Kidney glomerular epithelial cell (primary cell): ENCODE data around the gene MATN3.
"Not testable (repeated sequence)": the region's sequence is repeated elsewhere in the genome, so short reads cannot be mapped to it uniquely, and the experiment has no call there.

Experiments
- DNase-seq: peaks from one replicate; lab custom pipeline; 2025; lab: John Stamatoyannopoulos, UW

The MATN3 gene, protein sequence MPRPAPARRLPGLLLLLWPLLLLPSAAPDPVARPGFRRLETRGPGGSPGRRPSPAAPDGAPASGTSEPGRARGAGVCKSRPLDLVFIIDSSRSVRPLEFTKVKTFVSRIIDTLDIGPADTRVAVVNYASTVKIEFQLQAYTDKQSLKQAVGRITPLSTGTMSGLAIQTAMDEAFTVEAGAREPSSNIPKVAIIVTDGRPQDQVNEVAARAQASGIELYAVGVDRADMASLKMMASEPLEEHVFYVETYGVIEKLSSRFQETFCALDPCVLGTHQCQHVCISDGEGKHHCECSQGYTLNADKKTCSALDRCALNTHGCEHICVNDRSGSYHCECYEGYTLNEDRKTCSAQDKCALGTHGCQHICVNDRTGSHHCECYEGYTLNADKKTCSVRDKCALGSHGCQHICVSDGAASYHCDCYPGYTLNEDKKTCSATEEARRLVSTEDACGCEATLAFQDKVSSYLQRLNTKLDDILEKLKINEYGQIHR

DNA sequence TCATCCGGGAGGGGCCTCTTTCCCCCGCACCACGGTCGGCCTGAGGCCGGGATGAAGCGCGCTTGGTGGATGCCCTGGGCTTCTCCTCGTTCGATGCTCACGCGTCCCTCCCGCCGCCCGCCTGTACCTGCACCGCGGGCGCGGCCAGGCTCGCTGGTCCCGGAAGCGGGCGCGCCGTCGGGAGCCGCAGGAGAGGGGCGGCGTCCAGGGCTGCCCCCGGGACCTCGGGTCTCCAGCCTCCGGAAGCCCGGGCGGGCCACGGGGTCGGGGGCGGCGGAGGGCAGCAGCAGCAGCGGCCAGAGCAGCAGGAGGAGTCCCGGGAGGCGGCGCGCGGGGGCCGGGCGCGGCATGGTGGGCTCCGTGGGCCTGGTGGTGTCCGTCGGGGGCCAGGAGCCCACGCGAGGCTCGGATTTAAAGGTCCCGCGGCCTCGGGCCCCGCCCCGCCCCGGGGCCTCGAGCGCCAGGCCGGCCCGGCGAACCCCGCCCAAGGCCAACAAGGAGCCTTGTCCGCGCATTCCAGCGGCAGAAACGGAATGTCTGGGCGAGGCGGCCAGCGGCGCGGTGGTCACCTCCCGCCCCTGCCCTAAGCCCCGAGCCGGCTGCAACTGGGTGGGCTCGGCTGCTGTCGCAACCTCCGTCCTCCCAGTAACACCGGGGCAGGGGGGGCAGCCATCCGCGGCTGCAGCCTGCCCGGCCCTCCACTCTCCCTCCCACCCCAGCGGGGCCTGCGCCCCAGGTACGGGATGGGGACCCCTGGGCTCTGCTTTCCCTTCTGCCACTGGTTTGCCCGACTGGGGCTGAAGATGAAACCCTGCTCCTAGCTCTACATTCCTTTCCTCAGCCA, at the start of gene MATN3:
TSS of gene MATN3 (minus strand) at position 387 of the 844 bp plus-strand sequence. CDS start at position 350, 37 bp downstream.
- DNase-seq = no peak

DNA sequence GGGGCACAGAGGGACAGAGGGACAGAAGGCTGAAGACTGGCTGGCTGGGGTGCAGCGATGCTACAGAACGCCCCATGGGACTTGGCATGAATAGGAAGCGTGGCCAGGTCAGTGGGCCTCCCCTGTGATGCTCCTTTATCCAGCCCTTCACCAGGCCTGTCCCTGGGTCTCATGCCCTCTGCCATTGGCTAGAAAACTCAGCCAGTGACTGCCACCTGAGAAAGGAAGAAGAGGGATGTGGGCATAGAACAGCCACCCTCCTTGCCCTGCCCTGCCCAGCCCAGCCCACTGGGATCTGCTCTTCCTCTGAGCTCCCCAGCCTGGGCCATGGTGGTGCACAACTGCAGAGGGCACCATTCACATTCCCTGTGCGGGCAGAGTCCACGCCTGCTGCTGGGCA, 49.5 kb upstream of the MATN3 start:
- DNase-seq = no peak

- no peak for DNase-seq
These were observed 49.0 kb upstream of the MATN3 start for GRCh38 chr2:20061476-20061875.

DNA sequence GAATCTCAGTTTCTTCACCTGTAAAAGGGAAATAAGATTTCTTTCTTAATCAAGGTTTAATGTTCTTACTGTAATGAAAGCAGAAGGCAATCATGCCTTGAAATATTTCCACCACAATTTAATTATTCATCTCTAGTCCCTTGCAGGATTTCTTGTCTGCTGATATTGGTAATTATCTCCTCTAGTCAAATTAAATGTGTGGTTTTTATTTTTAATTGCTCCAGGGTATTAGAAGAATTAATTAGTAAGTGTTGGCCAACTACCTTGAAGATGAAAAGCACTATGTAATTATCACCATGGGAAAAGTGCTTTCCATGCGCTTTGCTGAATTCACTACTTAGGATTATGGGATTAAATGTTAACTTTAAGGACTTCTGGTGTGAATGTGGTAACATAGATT, 47.6 kb upstream of the MATN3 start:
- no peak for DNase-seq

GRCh38 chr2:20057268-20057667, 44.8 kb upstream of the MATN3 start:
- DNase-seq = no peak

GRCh38 chr2:20054931-20055330, 42.5 kb upstream of the MATN3 start:
- peak; percentile 19 for DNase-seq

- DNase-seq = no peak
These were observed 41.7 kb upstream of the MATN3 start for GRCh38 chr2:20054119-20054518.

GRCh38 chr2:20052861-20053281, 40.4 kb upstream of the MATN3 start:
- peak; percentile 90 for DNase-seq

- peak; percentile 90 for DNase-seq
These were observed 39.9 kb upstream of the MATN3 start for GRCh38 chr2:20052229-20052851.

DNA sequence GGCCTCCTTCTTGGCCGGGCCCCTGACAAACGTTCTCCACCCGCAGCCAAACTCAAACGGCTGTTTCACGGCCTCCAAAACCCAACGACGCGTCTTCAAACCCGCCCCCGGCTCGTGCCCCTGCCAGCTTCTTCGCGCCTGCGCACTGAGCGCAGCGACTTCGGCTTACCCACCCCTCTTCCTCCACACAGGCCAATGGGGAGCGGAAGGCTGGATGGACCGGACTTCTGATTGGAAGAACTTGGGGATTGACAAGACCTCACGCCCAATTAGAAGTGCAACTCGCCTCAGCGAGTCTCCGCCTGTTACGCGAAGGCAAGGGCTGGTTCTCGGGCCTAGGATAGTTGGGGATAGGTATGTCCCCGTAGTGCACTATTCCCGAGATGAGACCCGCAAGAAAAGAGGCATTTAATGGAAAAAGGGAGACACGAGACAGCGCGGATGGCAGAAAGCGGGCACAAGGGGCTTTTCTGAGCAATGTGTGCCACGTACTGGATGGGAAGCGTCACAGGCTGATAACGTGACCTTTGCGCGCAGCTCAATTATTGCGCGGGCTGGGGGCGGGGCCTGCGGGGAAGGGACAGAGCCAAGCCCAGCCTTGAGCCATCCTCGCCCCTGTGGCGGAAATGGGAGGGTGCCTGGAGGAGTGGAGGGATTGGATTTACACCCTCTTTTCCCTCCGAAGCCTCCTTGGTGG, 39.2 kb upstream of the MATN3 start, which contains the start of gene LAPTM4A:
TSS of gene LAPTM4A (minus strand) at position 97 of the 697 bp plus-strand sequence. CDS start 108 bp downstream, outside the sequence.
- peak; percentile 99 for DNase-seq

GRCh38 chr2:20050646-20051531, 38.4 kb upstream of the MATN3 start:
- peak; percentile 59 for DNase-seq

DNA sequence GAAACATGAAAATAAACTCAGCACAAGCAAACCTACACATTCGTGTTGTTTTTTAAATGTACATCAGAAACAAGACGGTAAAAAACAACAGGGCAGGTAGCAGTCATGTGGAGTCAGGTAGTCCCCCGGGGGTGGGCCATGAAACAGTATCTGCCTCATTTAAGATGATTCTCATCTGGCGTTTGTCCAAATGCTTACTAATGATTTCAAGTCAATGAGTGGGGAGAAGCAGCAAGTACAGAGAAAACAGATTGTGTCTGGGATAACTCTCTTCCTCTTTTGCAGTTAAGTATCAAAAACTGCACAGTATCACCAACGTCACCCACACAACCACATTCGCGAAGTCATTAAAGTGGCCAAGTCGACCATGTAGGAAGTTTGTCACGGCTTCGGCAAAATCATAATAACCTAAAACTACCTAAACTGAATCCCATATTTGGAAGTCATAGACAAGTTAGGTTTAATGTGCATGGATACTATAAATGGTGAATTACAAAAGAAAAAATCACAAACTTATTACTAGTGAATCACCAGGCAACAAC, 37.7 kb upstream of the MATN3 start:
- DNase-seq = peak; percentile 59

DNA sequence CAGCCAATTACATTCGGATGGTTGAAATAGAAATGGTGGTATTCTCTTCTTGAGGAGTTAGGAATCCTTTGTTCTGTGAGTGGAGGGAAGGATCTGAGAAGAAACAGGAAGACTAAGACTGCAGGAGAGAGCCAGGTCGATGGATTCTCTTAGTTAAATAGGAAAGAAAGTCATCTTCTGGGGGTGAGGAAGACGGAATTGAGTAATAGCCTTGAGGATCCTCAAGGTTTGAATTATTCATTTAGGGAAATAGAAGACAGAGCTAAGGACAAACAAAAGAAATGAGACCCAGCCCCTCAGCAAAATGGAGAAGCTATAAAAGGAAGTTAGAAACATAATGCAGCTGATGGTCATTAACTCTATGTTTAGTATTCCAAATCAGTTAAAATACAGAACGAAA, 37.2 kb upstream of the MATN3 start:
- peak; percentile 42 for DNase-seq

- DNase-seq = no peak
These were observed 36.3 kb upstream of the MATN3 start for GRCh38 chr2:20048488-20049448.

GRCh38 chr2:20045712-20046292, 33.3 kb upstream of the MATN3 start:
- not testable (repeated sequence) for DNase-seq

DNA sequence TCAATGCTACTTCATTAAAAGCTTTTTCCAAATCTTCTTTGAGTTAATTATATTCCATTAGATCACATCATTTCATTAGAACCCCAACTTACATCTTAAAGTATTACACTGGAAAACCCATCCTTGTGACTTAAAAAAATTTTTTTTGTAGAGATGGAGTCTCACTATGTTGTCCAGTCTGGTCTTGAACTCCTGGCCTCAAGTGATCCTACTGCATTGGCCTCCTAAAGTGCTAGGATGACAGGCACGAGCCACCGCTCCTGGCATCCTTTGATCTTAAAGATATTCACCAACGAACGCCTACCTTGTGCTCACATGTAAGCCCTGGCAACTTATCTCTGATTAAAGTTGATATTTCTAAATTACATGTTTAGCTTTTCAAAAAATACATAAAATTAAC, 32.3 kb upstream of the MATN3 start:
- DNase-seq = no peak

GRCh38 chr2:20042531-20042930, 30.1 kb upstream of the MATN3 start:
- DNase-seq = no peak

DNA sequence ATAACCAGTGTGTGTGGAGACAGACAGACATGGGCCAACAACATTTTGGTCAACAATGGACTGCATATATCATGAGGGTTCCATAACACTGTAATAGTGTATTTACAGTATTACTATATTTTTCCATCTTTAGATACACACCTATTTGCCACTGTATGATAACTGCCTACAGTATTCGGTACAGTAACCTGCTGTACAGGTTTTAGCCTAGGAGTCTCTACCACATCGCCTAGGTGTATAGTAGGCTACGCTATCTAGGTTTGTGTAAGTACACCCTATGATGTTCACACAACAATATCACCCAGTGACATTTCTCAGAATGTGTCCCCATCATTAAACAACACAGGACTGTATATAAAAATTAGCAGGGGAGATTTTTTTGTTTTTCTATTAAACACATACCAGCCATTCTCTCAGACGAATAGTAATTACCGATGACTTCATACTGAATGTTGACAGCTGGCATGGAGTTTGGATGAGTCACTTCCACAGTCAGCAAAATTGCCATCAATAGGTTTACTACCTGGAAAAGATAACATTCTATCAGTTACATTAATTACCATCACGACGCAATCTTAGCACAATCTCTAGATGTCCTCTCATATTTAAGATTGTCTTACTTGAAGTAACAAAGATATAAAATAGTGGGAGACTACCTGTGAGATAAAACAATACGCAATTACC, 28.2 kb upstream of the MATN3 start:
- DNase-seq = peak; percentile 70
